ENCODE data around the gene USP13. TPM values are rescaled to one million over a fixed set of nuclear protein-coding genes. Genes with fewer than 3 reads are reported as not detected.

The USP13 gene
- total and polyA plus RNA-seq, 2 experiments from 2014 or later = 9.6 to 15.7 TPM

- no peak for DNase-seq (ENCODE audit: low spot score)
- Histone ChIP-seq H3K9me2 (replicated peaks; ENCODE audit: insufficient read depth) (no peaks in the 10 kb centered on the region), H3K9me3 (ENCODE audit: low read depth) (no peaks in the 10 kb centered on the region), H3K36me3 (replicated peaks; ENCODE audit: insufficient read depth, low read depth) (no peaks in the 10 kb centered on the region), H2AFZ (no peak overlapping the region), H3K4me3 (no peak overlapping the region), H3K27ac (no peak overlapping the region), H3K79me2 (no peaks in the 10 kb centered on the region), H3K27me3 (no peaks in the 10 kb centered on the region), H3K4me1 (ENCODE audit: insufficient read depth) (no peaks in the 10 kb centered on the region), H3K4me2 (no peak overlapping the region), H4K20me1 (ENCODE audit: insufficient read depth, poor library complexity, severe bottlenecking) (no peaks in the 10 kb centered on the region)
- TF ChIP-seq EZH2 (IDR thresholded peaks at IDR 0.05; ENCODE audit: borderline replicate concordance) (no peak), CTCF (IDR thresholded peaks at IDR 0.05; ENCODE audit: poor library complexity) (no peak)
- 96% methylated on average over 5 of the region's 5 CpGs for WGBS (ENCODE audit: low lambda C conversion rate, missing lambda C conversion rate)
Observed at GRCh38 chr3:179744667-179745066, 91.8 kb downstream of the USP13 start.

GRCh38 chr3:179745079-179745478 lies 92.2 kb downstream of the USP13 start:
- TF ChIP-seq CTCF (IDR thresholded peaks at IDR 0.05; ENCODE audit: poor library complexity) (no peak), EZH2 (IDR thresholded peaks at IDR 0.05; ENCODE audit: borderline replicate concordance) (no peak), EZH2phosphoT487 (IDR thresholded peaks at IDR 0.05; ENCODE audit: low read depth, severe bottlenecking, unreplicated experiment) (no peak)
- Histone ChIP-seq H3K4me3 (no peak overlapping the region), H4K20me1 (ENCODE audit: insufficient read depth, poor library complexity, severe bottlenecking) (no peaks in the 10 kb centered on the region), H3K9me2 (replicated peaks; ENCODE audit: insufficient read depth) (no peaks in the 10 kb centered on the region), H2AFZ (no peak overlapping the region), H3K36me3 (replicated peaks; ENCODE audit: insufficient read depth, low read depth) (no peaks in the 10 kb centered on the region), H3K27me3 (no peaks in the 10 kb centered on the region), H3K27ac (no peak overlapping the region), H3K9me3 (ENCODE audit: low read depth) (no peaks in the 10 kb centered on the region), H3K4me1 (ENCODE audit: insufficient read depth) (no peaks in the 10 kb centered on the region), H3K79me2 (no peaks in the 10 kb centered on the region), H3K4me2 (no peak overlapping the region)
- WGBS (ENCODE audit: low lambda C conversion rate, missing lambda C conversion rate) = 99% methylated on average over 4 of the region's 4 CpGs
- no peak for DNase-seq (ENCODE audit: low spot score)

- Histone ChIP-seq H4K20me1 (ENCODE audit: insufficient read depth, poor library complexity, severe bottlenecking) (no peaks in the 10 kb centered on the region), H3K27ac (no peak overlapping the region), H3K9me3 (ENCODE audit: low read depth) (no peaks in the 10 kb centered on the region), H3K9me2 (replicated peaks; ENCODE audit: insufficient read depth) (no peaks in the 10 kb centered on the region), H3K27me3 (no peaks in the 10 kb centered on the region), H3K36me3 (replicated peaks; ENCODE audit: insufficient read depth, low read depth) (no peaks in the 10 kb centered on the region), H3K79me2 (no peaks in the 10 kb centered on the region), H2AFZ (no peak overlapping the region), H3K4me3 (no peak overlapping the region), H3K4me2 (no peak overlapping the region), H3K4me1 (ENCODE audit: insufficient read depth) (no peaks in the 10 kb centered on the region)
- no peak for DNase-seq (ENCODE audit: low spot score)
- TF ChIP-seq EZH2phosphoT487 (IDR thresholded peaks at IDR 0.05; ENCODE audit: low read depth, severe bottlenecking, unreplicated experiment) (no peak), EZH2 (IDR thresholded peaks at IDR 0.05; ENCODE audit: borderline replicate concordance) (no peak), CTCF (IDR thresholded peaks at IDR 0.05; ENCODE audit: poor library complexity) (no peak)
- 95% methylated on average over 5 of the region's 5 CpGs for WGBS (ENCODE audit: low lambda C conversion rate, missing lambda C conversion rate)
Observed at GRCh38 chr3:179745716-179746115, 92.9 kb downstream of the USP13 start.

Data from hepatocyte (in vitro differentiated cells).